ENCODE measurements around the gene ELP2.

- TF ChIP-seq CTCF (IDR thresholded peaks at IDR 0.05), result no peak
- TF ChIP-seq POLR2A (IDR thresholded peaks at IDR 0.05), result no peak
- TF ChIP-seq POLR2AphosphoS5 (IDR thresholded peaks at IDR 0.05), result no peak
Observed at GRCh38 chr18:36176711-36177110, 47.0 kb downstream of the ELP2 start.
